CD14-positive monocyte (primary cell): ENCODE results near the gene ARMC8. TPM values are rescaled to one million over a fixed set of nuclear protein-coding genes. Genes with fewer than 3 reads are reported as not detected.

ENCODE experiments used
- DNase-seq, 3 donors: peaks; one replicate each; pipeline ENCODE4 v3.0.0-alpha.2; 2011 to 2022
- H2AFZ ChIP-seq: 2 replicates; pipeline ENCODE4 v1.6.0; 2012; ENCODE audit warnings: mild to moderate bottlenecking, low read depth, low read length, inconsistent platforms; ENCODE audit not compliant: insufficient read depth, poor library complexity, severe bottlenecking
- H3K27ac ChIP-seq, 2 donors: 1 replicate in 1 of 2; 2 replicates in 1 of 2; pipeline ENCODE4 v1.5.1; 2012 to 2013; ENCODE audit warnings: low read length in 2 of 2, control low read depth in 1 of 2, inconsistent platforms in 1 of 2, low read depth in 1 of 2, mild to moderate bottlenecking in 1 of 2
- H3K27me3 ChIP-seq, 2 donors: one replicate each; pipeline versions ENCODE4 v1.6.0 to v1.6.1; 2011 to 2013; ENCODE audit warnings: low read length in 2 of 2; ENCODE audit not compliant: control insufficient read depth in 2 of 2, insufficient read depth in 2 of 2
- H3K36me3 ChIP-seq, 2 donors: replicated peaks in 1 of 2; 1 replicate in 1 of 2; 2 replicates in 1 of 2; pipeline versions ENCODE4 v1.5.1 to v1.6.1; 2012 to 2013; ENCODE audit warnings: low read length in 2 of 2, control low read depth in 1 of 2, inconsistent platforms in 1 of 2, mild to moderate bottlenecking in 1 of 2; ENCODE audit not compliant: insufficient read depth in 2 of 2, control insufficient read depth in 1 of 2
- H3K4me1 ChIP-seq, 2 donors: 1 replicate in 1 of 2; 2 replicates in 1 of 2; pipeline versions ENCODE4 v1.5.1 to v1.6.1; 2012 to 2013; ENCODE audit warnings: low read length in 2 of 2, control low read depth in 1 of 2, inconsistent platforms in 1 of 2, mild to moderate bottlenecking in 1 of 2, moderate library complexity in 1 of 2; ENCODE audit not compliant: insufficient read depth in 2 of 2, control insufficient read depth in 1 of 2
- H3K4me2 ChIP-seq: replicated peaks from 2 replicates; pipeline ENCODE3; 2012; ENCODE audit warnings: low read length, moderate library complexity, mild to moderate bottlenecking; ENCODE audit not compliant: poor library complexity, severe bottlenecking; ENCODE audit errors: extremely low read depth
- H3K4me3 ChIP-seq, 3 experiments: fragments of 200-600 bp in 1 of 3; sonication (generic) in 1 of 3; replicated peaks in 1 of 3; 1 replicate in 2 of 3; 2 replicates in 1 of 3; pipeline ENCODE4 v1.5.1; 2011 to 2013; ENCODE audit warnings: low read length in 3 of 3, mild to moderate bottlenecking in 3 of 3, control low read depth in 2 of 3, low read depth in 2 of 3, inconsistent platforms in 1 of 3, moderate library complexity in 1 of 3
- H3K79me2 ChIP-seq: 2 replicates; pipeline ENCODE4 v1.6.0; 2012; ENCODE audit warnings: mild to moderate bottlenecking, control low read depth, inconsistent platforms, low read length, moderate library complexity; ENCODE audit not compliant: insufficient read depth
- H3K9ac ChIP-seq: 2 replicates; pipeline ENCODE4 v1.6.0; 2017; ENCODE audit warnings: low read length, mild to moderate bottlenecking; ENCODE audit not compliant: insufficient read depth, poor library complexity, severe bottlenecking
- H3K9me3 ChIP-seq, 2 donors: replicated peaks in 1 of 2; 1 replicate in 1 of 2; 2 replicates in 1 of 2; pipeline versions ENCODE4 v1.5.1 to v1.6.1; 2012 to 2013; ENCODE audit warnings: low read length in 2 of 2, control low read depth in 1 of 2; ENCODE audit not compliant: control insufficient read depth in 1 of 2, insufficient read depth in 1 of 2
- H4K20me1 ChIP-seq: 2 replicates; pipeline ENCODE4 v1.6.0; 2012; ENCODE audit warnings: mild to moderate bottlenecking, low read length, control low read depth, moderate library complexity; ENCODE audit not compliant: insufficient read depth
- H3K27ac Mint-ChIP-seq, 7 donors: one replicate each; pipeline ENCODE4 v1.8.0; 2020; ENCODE audit warnings: mild to moderate bottlenecking in 7 of 7, mixed read lengths in 7 of 7, moderate library complexity in 6 of 7, inconsistent platforms in 2 of 7
- H3K27me3 Mint-ChIP-seq, 3 donors: one replicate each; pipeline ENCODE4 v1.8.0; 2021 to 2022; ENCODE audit warnings: low read depth in 3 of 3, mild to moderate bottlenecking in 3 of 3, mixed read lengths in 3 of 3, moderate library complexity in 3 of 3, inconsistent platforms in 1 of 3
- H3K36me3 Mint-ChIP-seq, 2 donors: one replicate each; pipeline ENCODE4 v1.8.0; 2020; ENCODE audit warnings: mixed read lengths in 2 of 2, inconsistent platforms in 1 of 2, mild to moderate bottlenecking in 1 of 2
- H3K4me1 Mint-ChIP-seq: one replicate; pipeline ENCODE4 v1.8.0; 2020; ENCODE audit warnings: mild to moderate bottlenecking, mixed read lengths
- H3K4me3 Mint-ChIP-seq, 2 donors: one replicate each; pipeline ENCODE4 v1.8.0; 2020; ENCODE audit warnings: mild to moderate bottlenecking in 2 of 2, mixed read lengths in 2 of 2, moderate library complexity in 1 of 2
- H3K9me3 Mint-ChIP-seq, 7 donors: one replicate each; pipeline ENCODE4 v1.8.0; 2020 to 2022; ENCODE audit warnings: mixed read lengths in 7 of 7, mild to moderate bottlenecking in 6 of 7, moderate library complexity in 6 of 7, inconsistent platforms in 2 of 7
- CTCF ChIP-seq: fragments of 200-600 bp; IDR thresholded peaks from one replicate; pipeline ENCODE4 v1.8.0; 2022; ENCODE audit warnings: antibody characterized with exemption, mild to moderate bottlenecking
- WGBS: methylation state at CpG from one replicate; pipeline ENCODE4 v1.1.5; 2013; ENCODE audit warnings: missing lambda C conversion rate; ENCODE audit not compliant: insufficient coverage; 5-methylcytosine and 5-hydroxymethylcytosine counted together
- intact Hi-C, 2 donors: fragments of 100-400 bp; cut with micrococcal nuclease; formaldehyde crosslinking; loops; one replicate each; pipeline versions ENCODE4 v1.15.0 to v1.15.1; 2023
- polyA plus RNA-seq, 3 donors: library from polyadenylated mRNA; depleted of rRNA in 1 of 3; unstranded in 2 of 3; stranded (reverse) in 1 of 3; fragments of 300-500 nt in 2 of 3; fragments of >200 nt in 1 of 3; fragmentation: Illumina TruSeq in 2 of 3; gene quantifications; 1 replicate in 2 of 3; 2 replicates in 1 of 3; pipeline ENCODE4 v1.2.3, GENCODE V29; 2012 to 2021

The ARMC8 gene
- polyA plus RNA-seq, 3 donors = 34.3 to 43.9 (median 42.0) TPM

GRCh38 chr3:138344754-138345153 is 157.7 kb downstream of the ARMC8 start:
- TF ChIP-seq CTCF = no peak
- Mint-ChIP-seq H3K9me3 (peaks cover 0 to 5% (median 0%) of the 10 kb centered on the region in 7 donors), H3K4me3 (no peak overlapping the region), H3K4me1 (peaks cover 17% of the 10 kb centered on the region), H3K27ac (peak overlapping the region in 1 of 7 donors; percentile 55), H3K36me3 (no peaks in the 10 kb centered on the region), H3K27me3 (peaks cover 1 to 14% (median 10%) of the 10 kb centered on the region in 3 donors)
- Histone ChIP-seq H3K36me3 (no peaks in the 10 kb centered on the region), H3K4me1 (peaks cover 8 to 14% of the 10 kb centered on the region in 2 donors), H3K27me3 (peaks cover 0 to 3% of the 10 kb centered on the region in 2 donors), H3K27ac (no peak overlapping the region), H2AFZ (no peak overlapping the region), H3K9me3 (no peaks in the 10 kb centered on the region), H3K4me2 (no peak overlapping the region), H4K20me1 (no peaks in the 10 kb centered on the region), H3K4me3 (no peak overlapping the region), H3K9ac (no peak overlapping the region), H3K79me2 (no peaks in the 10 kb centered on the region)
- no CpG with 5 or more reads among the region's 1 CpG for WGBS
- intact Hi-C loops = no loop called here
- no peak for DNase-seq

Other genes with a start within 250 kb of the ARMC8 start
- not detected for gene CLDN18, start 177.1 kb upstream of the ARMC8 start, polyA plus RNA-seq
- 1 to 10 TPM in 1 of 3 donors, under 1 TPM in 2; 0.50 to 1.8 (median 0.52) TPM for gene DZIP1L, start 71.7 kb upstream of the ARMC8 start, polyA plus RNA-seq
- not detected for gene A4GNT, start 54.9 kb upstream of the ARMC8 start, polyA plus RNA-seq
- gene DBR1, start 12.4 kb upstream of the ARMC8 start, polyA plus RNA-seq = 1 to 10 TPM; 4.8 to 7.5 (median 5.6) TPM
- under 1 TPM in 1 of 3 donors, not detected in 2; 0.04 TPM for gene NME9, start 142.6 kb downstream of the ARMC8 start, polyA plus RNA-seq
- 10 to 100 TPM in 1 of 3 donors, 1 to 10 TPM in 2; 6.2 to 13.2 (median 8.3) TPM for gene MRAS, start 161.3 kb downstream of the ARMC8 start, polyA plus RNA-seq
- gene ESYT3, start 247.3 kb downstream of the ARMC8 start, polyA plus RNA-seq = not detected